ENCODE measurements around the gene AIFM3. TPM values are rescaled to one million over a fixed set of nuclear protein-coding genes. Genes with fewer than 3 reads are reported as not detected.

Gene AIFM3
- polyA plus RNA-seq, 1 donor from 2014 or later = 1.1 TPM

DNA sequence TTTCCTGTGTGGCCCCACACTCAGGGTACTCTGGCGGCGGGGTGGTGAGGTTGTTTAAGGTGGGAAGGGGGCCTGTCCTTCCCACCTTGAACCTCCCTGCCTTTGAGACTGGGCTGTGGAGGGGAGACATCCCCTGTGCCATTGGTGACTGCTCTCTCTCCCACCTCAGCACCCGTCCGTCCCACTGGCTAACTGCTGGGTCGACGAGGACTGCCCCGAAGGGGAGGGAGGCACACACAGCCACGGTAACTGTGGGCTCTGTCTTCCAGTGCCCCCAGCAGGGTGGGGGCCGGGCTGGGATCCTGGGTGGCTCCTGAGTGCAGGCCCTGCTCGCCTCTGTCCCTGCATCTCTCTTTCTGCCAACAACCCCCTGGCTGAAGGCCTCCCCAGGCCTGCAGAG is 55.5 kb downstream of the AIFM3 start:
- Histone ChIP-seq H3K4me3 (ENCODE audit: low read length) (no peak overlapping the region), H2AFZ (ENCODE audit: low read depth, low read length) (no peak overlapping the region)

DNA sequence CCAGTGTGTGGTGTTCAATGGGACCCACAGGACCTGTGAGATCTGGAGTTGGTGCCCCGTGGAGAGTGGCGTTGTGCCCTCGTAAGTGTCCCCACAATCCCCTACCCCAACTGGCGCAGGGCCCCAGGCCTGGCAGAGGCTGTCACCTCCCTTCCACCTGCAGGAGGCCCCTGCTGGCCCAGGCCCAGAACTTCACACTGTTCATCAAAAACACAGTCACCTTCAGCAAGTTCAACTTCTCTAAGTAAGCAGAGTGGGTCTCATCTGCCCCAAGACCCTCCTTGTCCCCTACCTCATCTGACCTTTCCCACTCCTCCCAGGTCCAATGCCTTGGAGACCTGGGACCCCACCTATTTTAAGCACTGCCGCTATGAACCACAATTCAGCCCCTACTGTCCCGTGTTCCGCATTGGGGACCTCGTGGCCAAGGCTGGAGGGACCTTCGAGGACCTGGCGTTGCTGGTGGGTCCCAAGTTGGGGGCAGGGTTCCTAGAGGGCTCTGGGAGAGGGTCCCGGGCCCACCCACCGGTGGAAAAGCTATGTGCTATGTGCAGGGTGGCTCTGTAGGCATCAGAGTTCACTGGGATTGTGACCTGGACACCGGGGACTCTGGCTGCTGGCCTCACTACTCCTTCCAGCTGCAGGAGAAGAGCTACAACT is 56.0 kb downstream of the AIFM3 start:
- Histone ChIP-seq H3K27me3 (ENCODE audit: insufficient read depth, low read depth, low read length) (no peaks in the 10 kb centered on the region), H4K20me1 (ENCODE audit: insufficient read depth) (no peaks in the 10 kb centered on the region), H3K79me2 (replicated peaks; ENCODE audit: insufficient read depth, low read length) (no peaks in the 10 kb centered on the region), H3F3A (ENCODE audit: insufficient read depth, low read length, poor library complexity, severe bottlenecking) (no peaks in the 10 kb centered on the region), H3K9ac (ENCODE audit: low read length) (no peak overlapping the region), H3K9me3 (ENCODE audit: low read length) (no peaks in the 10 kb centered on the region), H3K4me2 (ENCODE audit: low read length) (no peak overlapping the region), H3K36me3 (ENCODE audit: insufficient read depth, low read length) (no peaks in the 10 kb centered on the region), H2AFZ (ENCODE audit: low read depth, low read length) (no peak overlapping the region), H3K4me3 (ENCODE audit: low read length) (no peak overlapping the region), H3K9me2 (ENCODE audit: insufficient read depth, low read length) (no peaks in the 10 kb centered on the region), H3K27ac (ENCODE audit: low read length) (no peak overlapping the region)
- TF ChIP-seq, protein P1, sequence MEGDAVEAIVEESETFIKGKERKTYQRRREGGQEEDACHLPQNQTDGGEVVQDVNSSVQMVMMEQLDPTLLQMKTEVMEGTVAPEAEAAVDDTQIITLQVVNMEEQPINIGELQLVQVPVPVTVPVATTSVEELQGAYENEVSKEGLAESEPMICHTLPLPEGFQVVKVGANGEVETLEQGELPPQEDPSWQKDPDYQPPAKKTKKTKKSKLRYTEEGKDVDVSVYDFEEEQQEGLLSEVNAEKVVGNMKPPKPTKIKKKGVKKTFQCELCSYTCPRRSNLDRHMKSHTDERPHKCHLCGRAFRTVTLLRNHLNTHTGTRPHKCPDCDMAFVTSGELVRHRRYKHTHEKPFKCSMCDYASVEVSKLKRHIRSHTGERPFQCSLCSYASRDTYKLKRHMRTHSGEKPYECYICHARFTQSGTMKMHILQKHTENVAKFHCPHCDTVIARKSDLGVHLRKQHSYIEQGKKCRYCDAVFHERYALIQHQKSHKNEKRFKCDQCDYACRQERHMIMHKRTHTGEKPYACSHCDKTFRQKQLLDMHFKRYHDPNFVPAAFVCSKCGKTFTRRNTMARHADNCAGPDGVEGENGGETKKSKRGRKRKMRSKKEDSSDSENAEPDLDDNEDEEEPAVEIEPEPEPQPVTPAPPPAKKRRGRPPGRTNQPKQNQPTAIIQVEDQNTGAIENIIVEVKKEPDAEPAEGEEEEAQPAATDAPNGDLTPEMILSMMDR (IDR thresholded peaks at IDR 0.05; ENCODE audit: poor library complexity, severe bottlenecking) = no peak
- no peak for TF ChIP-seq MXI1 (conservative IDR thresholded peaks at IDR 0.05; ENCODE audit: poor library complexity, severe bottlenecking)
- TF ChIP-seq, protein P2, sequence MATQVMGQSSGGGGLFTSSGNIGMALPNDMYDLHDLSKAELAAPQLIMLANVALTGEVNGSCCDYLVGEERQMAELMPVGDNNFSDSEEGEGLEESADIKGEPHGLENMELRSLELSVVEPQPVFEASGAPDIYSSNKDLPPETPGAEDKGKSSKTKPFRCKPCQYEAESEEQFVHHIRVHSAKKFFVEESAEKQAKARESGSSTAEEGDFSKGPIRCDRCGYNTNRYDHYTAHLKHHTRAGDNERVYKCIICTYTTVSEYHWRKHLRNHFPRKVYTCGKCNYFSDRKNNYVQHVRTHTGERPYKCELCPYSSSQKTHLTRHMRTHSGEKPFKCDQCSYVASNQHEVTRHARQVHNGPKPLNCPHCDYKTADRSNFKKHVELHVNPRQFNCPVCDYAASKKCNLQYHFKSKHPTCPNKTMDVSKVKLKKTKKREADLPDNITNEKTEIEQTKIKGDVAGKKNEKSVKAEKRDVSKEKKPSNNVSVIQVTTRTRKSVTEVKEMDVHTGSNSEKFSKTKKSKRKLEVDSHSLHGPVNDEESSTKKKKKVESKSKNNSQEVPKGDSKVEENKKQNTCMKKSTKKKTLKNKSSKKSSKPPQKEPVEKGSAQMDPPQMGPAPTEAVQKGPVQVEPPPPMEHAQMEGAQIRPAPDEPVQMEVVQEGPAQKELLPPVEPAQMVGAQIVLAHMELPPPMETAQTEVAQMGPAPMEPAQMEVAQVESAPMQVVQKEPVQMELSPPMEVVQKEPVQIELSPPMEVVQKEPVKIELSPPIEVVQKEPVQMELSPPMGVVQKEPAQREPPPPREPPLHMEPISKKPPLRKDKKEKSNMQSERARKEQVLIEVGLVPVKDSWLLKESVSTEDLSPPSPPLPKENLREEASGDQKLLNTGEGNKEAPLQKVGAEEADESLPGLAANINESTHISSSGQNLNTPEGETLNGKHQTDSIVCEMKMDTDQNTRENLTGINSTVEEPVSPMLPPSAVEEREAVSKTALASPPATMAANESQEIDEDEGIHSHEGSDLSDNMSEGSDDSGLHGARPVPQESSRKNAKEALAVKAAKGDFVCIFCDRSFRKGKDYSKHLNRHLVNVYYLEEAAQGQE (IDR thresholded peaks at IDR 0.05; ENCODE audit: borderline replicate concordance) = no peak
- TF ChIP-seq EZH2 (IDR thresholded peaks at IDR 0.05; ENCODE audit: borderline replicate concordance, insufficient read depth, low read length, poor library complexity, severe bottlenecking) = no peak
- TF ChIP-seq EP300 (conservative IDR thresholded peaks at IDR 0.05; ENCODE audit: poor library complexity, severe bottlenecking) = no peak
- TF ChIP-seq RAD21 (conservative IDR thresholded peaks at IDR 0.05) = no peak
- TF ChIP-seq POLR2AphosphoS5 (IDR thresholded peaks at IDR 0.05) = no peak
- no peak for TF ChIP-seq SMC3 (conservative IDR thresholded peaks at IDR 0.05; ENCODE audit: poor library complexity)
- TF ChIP-seq TAF1 (IDR thresholded peaks at IDR 0.05; ENCODE audit: low read depth) = no peak

More for the DNA sequence above, 55.5 kb downstream of the AIFM3 start:
- Histone ChIP-seq H3F3A (ENCODE audit: insufficient read depth, low read length, poor library complexity, severe bottlenecking) (no peaks in the 10 kb centered on the region), H3K9me3 (ENCODE audit: low read length) (no peaks in the 10 kb centered on the region), H3K27ac (ENCODE audit: low read length) (no peak overlapping the region), H3K9me2 (ENCODE audit: insufficient read depth, low read length) (no peaks in the 10 kb centered on the region), H3K27me3 (ENCODE audit: insufficient read depth, low read depth, low read length) (no peaks in the 10 kb centered on the region), H3K79me2 (replicated peaks; ENCODE audit: insufficient read depth, low read length) (no peaks in the 10 kb centered on the region), H3K9ac (ENCODE audit: low read length) (no peak overlapping the region), H3K36me3 (ENCODE audit: insufficient read depth, low read length) (no peaks in the 10 kb centered on the region), H3K4me2 (ENCODE audit: low read length) (no peak overlapping the region), H4K20me1 (ENCODE audit: insufficient read depth) (no peaks in the 10 kb centered on the region)
- TF ChIP-seq EP300 (conservative IDR thresholded peaks at IDR 0.05; ENCODE audit: poor library complexity, severe bottlenecking) (no peak), RAD21 (conservative IDR thresholded peaks at IDR 0.05) (no peak), EZH2 (IDR thresholded peaks at IDR 0.05; ENCODE audit: borderline replicate concordance, insufficient read depth, low read length, poor library complexity, severe bottlenecking) (no peak), MXI1 (conservative IDR thresholded peaks at IDR 0.05; ENCODE audit: poor library complexity, severe bottlenecking) (no peak), POLR2AphosphoS5 (IDR thresholded peaks at IDR 0.05) (no peak), TAF1 (IDR thresholded peaks at IDR 0.05; ENCODE audit: low read depth) (no peak), SMC3 (conservative IDR thresholded peaks at IDR 0.05; ENCODE audit: poor library complexity) (no peak)
- TF ChIP-seq, protein P2 (IDR thresholded peaks at IDR 0.05; ENCODE audit: borderline replicate concordance) = no peak
- TF ChIP-seq, protein P1 (IDR thresholded peaks at IDR 0.05; ENCODE audit: poor library complexity, severe bottlenecking) = no peak

Measured in neural cell (in vitro differentiated cells).